NCI-H2029 (cell line): ENCODE data around the gene GLI1.
A peak's percentile ranks its signal among the peaks of the same experiment; 100 is the strongest.
"Not testable (repeated sequence)": the region's sequence is repeated elsewhere in the genome, so short reads cannot be mapped to it uniquely, and the experiment has no call there.

ENCODE experiments used
- DNase-seq: peaks from one replicate; lab custom pipeline; 2025; lab: John Stamatoyannopoulos, UW

Gene GLI1

DNA sequence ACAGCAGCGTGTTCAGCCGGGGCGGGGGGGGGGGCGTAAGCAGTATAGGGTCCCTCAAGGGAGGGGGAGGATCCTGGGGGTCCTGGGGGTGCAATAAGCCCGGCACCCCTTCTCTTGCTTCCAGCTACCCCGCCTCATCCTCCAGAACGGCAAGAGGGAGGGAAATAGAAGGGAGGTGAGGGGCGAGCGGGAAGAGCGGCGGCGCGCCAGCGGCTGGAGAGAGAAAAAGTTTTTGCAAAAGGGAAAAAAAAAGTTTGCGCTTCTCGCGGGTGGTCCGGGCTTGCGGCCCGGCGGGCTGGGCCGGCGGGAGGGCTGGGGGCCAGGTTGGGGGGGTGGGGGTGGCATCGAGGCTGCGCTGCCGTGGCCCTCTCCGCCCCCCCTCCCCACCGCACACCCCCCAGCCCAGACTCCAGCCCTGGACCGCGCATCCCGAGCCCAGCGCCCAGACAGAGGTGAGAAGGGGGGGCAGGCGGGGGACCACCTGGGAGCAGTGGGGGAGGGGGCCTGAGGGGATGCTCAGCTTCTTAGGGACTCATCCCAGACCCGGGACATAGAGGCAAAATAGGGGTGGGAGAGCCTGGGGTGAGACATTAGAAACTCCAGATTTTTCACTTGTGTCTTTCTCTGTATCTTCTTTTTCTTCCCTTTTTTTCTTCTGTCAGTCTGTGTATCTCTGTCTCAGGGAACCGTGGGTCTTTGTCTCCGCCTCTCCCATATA, at the start of gene GLI1:
Gene GLI1, plus strand, starts transcription at position 36 of the 718 bp plus-strand sequence. CDS start 3,907 bp downstream, outside the sequence.
- no peak for DNase-seq

DNA sequence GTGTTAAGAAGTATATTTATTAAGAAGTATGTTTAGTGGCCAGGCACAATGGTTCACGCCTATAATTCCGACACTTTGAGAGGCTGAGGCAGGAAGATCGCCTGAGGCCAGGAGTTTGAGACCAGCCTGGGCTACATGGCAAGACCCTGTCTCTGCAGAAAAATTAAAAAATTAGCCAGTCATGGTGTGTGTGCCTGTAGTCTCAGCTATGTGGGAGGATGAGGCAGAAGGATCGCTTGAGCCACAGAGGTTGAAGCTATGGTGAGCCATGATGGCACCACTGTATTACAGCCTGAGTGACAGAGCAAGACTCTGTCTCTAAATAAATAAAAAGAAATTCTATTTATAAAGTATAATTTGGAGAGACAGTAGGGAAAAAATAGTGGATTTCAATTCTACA, 49.1 kb upstream of the GLI1 start:
- DNase-seq, result no peak

GRCh38 chr12:57414160-57414559, 45.4 kb upstream of the GLI1 start:
- DNase-seq, result not testable (repeated sequence)

GRCh38 chr12:57415088-57415487, 44.5 kb upstream of the GLI1 start:
- no peak for DNase-seq

- no peak for DNase-seq
Observed at GRCh38 chr12:57416039-57416996, 43.3 kb upstream of the GLI1 start.

DNA sequence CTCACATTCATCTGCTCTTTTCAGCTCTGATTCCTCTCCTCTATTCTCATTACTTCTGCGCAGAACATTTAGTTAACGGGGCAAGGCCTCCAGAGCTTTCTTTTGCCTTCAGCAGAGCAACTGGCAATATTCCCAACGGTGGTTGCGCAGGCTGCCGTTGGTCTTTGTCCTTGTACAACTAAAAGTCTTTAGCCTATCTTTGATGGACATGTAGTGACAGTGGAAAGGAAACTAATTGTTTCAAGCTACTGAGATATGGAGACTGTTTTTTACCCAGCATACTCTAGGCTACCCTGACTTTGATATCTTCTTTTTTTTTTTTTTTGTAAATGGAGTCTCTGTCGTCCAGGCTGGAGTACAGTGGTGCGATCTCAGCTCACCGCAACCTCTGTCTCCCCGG, 41.3 kb upstream of the GLI1 start:
- no peak for DNase-seq

GRCh38 chr12:57419495-57419894, 40.1 kb upstream of the GLI1 start:
- no peak for DNase-seq

- no peak for DNase-seq
Observed at GRCh38 chr12:57420482-57420881, 39.1 kb upstream of the GLI1 start.

GRCh38 chr12:57426948-57427347, 32.6 kb upstream of the GLI1 start:
- not testable (repeated sequence) for DNase-seq

- no peak for DNase-seq
Observed at GRCh38 chr12:57428965-57429364, 30.6 kb upstream of the GLI1 start.

DNA sequence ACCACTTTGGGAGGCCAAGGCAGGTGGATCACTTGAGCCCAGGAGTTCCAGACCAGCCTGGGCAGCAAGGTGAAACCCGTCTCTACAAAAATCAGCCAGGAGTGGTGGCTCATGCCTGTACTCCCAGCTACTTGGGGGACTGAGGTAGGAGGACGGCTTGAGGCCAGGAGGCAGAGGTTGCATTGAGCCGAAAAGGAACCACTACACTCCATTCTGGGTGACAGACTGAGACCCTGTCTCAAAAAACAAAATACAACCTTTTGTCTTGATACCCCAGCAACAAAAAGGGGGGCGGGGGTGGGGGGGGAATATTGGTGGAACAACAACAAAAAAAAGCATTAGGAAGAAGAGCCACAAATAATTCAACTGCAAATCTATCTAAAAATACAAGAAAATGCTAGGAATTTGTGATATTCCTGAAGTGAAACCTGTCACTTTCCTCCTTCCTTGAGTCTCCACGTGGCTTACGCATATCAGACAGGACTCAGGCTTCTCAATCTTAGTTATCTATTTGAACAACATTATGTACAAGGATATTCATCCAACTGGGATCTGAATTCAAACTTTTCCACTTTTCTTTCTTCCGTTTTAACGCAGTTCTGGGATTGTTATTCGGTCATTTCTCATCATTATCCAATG, 30.0 kb upstream of the GLI1 start:
- DNase-seq, result no peak

GRCh38 chr12:57430112-57430930, 29.3 kb upstream of the GLI1 start:
- peak; percentile 50 for DNase-seq

- DNase-seq, result peak; percentile 94
Observed at GRCh38 chr12:57430931-57431566, 28.5 kb upstream of the GLI1 start, which contains the start of gene R3HDM2. Gene R3HDM2 (minus strand): TSS chr12:57431043. CDS start chr12:57310428, 120,615 bp downstream.

GRCh38 chr12:57431654-57432188, 27.9 kb upstream of the GLI1 start:
- DNase-seq, result no peak

- no peak for DNase-seq
Observed at GRCh38 chr12:57433370-57433769, 26.2 kb upstream of the GLI1 start.

GRCh38 chr12:57434517-57435223, 24.9 kb upstream of the GLI1 start, which contains the start of gene INHBC:
Gene INHBC (plus strand): TSS chr12:57434784. CDS start chr12:57434887, 103 bp downstream.
- DNase-seq, result no peak

DNA sequence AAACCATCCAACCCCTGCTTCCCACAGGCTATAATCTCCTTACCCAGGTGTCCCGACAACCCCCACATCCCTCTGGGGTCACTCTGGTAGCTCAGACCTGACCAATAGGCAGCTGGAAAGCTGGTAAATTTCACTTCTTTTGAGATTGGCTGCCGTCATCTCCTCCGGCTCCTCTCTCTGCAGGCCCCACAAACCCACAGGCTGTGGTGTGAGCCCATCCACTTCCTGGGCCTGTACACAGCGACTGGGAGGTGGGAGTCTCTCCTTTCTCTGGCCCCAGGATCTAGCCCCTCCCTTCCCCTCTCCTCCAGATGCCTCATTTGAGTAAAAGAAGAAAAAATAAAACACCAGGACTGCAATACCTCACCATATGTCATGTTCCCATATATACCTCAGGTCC, 24.3 kb upstream of the GLI1 start:
- no peak for DNase-seq

- DNase-seq, result no peak
Observed at GRCh38 chr12:57438400-57438799, 21.2 kb upstream of the GLI1 start.

DNA sequence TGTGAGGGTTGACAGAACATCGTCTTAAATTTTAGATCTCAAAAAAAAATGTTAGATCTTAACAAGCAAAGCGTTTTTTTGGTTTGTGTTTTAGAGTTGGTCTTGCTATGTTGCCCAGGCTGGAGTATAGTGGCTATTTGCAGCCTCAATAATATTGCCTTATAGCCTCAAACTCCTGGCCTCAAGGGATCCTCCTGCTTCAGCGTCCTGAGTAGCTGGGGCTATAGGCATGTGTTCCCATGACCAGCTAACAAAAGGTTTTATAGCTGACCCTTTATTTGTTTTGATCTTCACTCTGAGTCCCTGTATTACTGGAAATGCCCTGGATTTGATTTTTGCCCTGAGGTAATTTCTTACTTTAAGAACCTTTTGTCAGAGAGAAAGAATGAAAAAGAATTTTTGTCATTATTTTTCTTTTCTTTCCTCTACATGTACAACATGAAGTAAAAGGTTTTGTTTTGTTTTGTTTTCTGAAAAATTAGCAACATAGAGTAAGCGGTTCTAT, 19.8 kb upstream of the GLI1 start:
- DNase-seq, result no peak

DNA sequence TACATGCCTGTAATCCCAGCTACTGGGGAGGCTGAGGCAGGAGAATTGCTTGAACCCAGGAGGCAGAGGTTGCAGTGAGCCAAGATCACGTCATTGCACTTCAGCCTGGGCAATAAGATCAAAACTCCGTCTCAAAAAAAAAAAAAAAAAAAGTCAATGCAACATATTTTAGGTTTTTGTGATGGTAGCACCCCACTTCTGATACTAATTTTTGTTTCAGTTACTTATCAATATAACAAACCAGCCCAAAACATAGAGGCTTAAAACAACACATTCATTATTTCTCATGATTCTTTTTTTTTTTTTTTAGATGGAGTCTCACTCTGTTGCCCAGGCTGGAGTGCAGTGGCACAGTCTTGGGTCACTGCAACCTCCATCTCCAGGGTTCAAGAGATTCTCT, 18.2 kb upstream of the GLI1 start:
- DNase-seq, result not testable (repeated sequence)
